T follicular helper cell (primary cell): Measurements from ENCODE around the gene JAZF1.
"Not testable (repeated sequence)": the region's sequence is repeated elsewhere in the genome, so short reads cannot be mapped to it uniquely, and the experiment has no call there.

ENCODE experiments used
- DNase-seq: peaks from one replicate; pipeline ENCODE4 v3.0.0-alpha.2; 2020; ENCODE audit warnings: low read depth

The JAZF1 gene

GRCh38 chr7:27912751-27913150, 267.8 kb downstream of the JAZF1 start:
- DNase-seq = no peak

- DNase-seq = no peak
These were observed 268.7 kb downstream of the JAZF1 start for GRCh38 chr7:27911920-27912319.

- no peak for DNase-seq
These were observed 270.3 kb downstream of the JAZF1 start for GRCh38 chr7:27910326-27910725.

GRCh38 chr7:27908534-27909165, 271.9 kb downstream of the JAZF1 start:
- no peak for DNase-seq

GRCh38 chr7:27906385-27907091, 274.1 kb downstream of the JAZF1 start:
- no peak for DNase-seq

GRCh38 chr7:27905951-27906350, 274.6 kb downstream of the JAZF1 start:
- no peak for DNase-seq

- no peak for DNase-seq
These were observed 279.4 kb downstream of the JAZF1 start for GRCh38 chr7:27901028-27901760.

- DNase-seq = no peak
These were observed 280.6 kb downstream of the JAZF1 start for GRCh38 chr7:27900006-27900405.

- no peak for DNase-seq
These were observed 281.0 kb downstream of the JAZF1 start for GRCh38 chr7:27899601-27900000.

- no peak for DNase-seq
These were observed 283.2 kb downstream of the JAZF1 start for GRCh38 chr7:27897441-27897847.

GRCh38 chr7:27897001-27897400, 283.6 kb downstream of the JAZF1 start:
- no peak for DNase-seq

GRCh38 chr7:27895551-27895950, 285.0 kb downstream of the JAZF1 start:
- DNase-seq = no peak

GRCh38 chr7:27890205-27890849, 290.3 kb downstream of the JAZF1 start:
- DNase-seq = no peak

GRCh38 chr7:27889800-27890199, 290.8 kb downstream of the JAZF1 start:
- no peak for DNase-seq

- DNase-seq = no peak
These were observed 291.9 kb downstream of the JAZF1 start for GRCh38 chr7:27888736-27889135.

GRCh38 chr7:27886710-27887109, 293.9 kb downstream of the JAZF1 start:
- not testable (repeated sequence) for DNase-seq

- no peak for DNase-seq
These were observed 294.9 kb downstream of the JAZF1 start for GRCh38 chr7:27885652-27886051.

- no peak for DNase-seq
These were observed 296.9 kb downstream of the JAZF1 start for GRCh38 chr7:27883696-27884095.

- no peak for DNase-seq
These were observed 303.8 kb downstream of the JAZF1 start for GRCh38 chr7:27876756-27877155.

- DNase-seq = no peak
These were observed 304.8 kb downstream of the JAZF1 start for GRCh38 chr7:27875832-27876231.

- no peak for DNase-seq
These were observed 305.5 kb downstream of the JAZF1 start for GRCh38 chr7:27875061-27875460.
